Tibial nerve (tissue), 4 donors: Measurements from ENCODE around the gene ABCA4. TPM values are rescaled to one million over a fixed set of nuclear protein-coding genes. Genes with fewer than 3 reads are reported as not detected.

Experiments
- total RNA-seq, 4 donors: library from RNA; depleted of rRNA; stranded (reverse); fragments of >200 nt; gene quantifications; one replicate each; pipeline ENCODE4 v1.1.0, GENCODE V29; 2016

Gene ABCA4
- total RNA-seq, 4 donors from 2014 or later: 0.20 to 0.21 TPM; not detected in 2

Other genes with a start within 250 kb of the ABCA4 start
- gene DNTTIP2, start 241.9 kb downstream of the ABCA4 start, total RNA-seq: 10 to 100 TPM; 11.8 to 36.5 (median 21.3) TPM
- gene GCLM, start 211.7 kb downstream of the ABCA4 start, total RNA-seq: 10 to 100 TPM; 13.1 to 36.3 (median 19.1) TPM
- 10 to 100 TPM; 45.9 to 80.4 (median 50.1) TPM for gene ARHGAP29, start 116.4 kb upstream of the ABCA4 start, total RNA-seq